H1 (cell line): ENCODE results near the gene HIPK2. TPM values are rescaled to one million over a fixed set of nuclear protein-coding genes. Genes with fewer than 3 reads are reported as not detected.

Experiments
- CTCF ChIA-PET: fragments of 300-600 bp; sonication (Branson Sonifier 250); formaldehyde crosslinking; loops from one replicate; lab custom pipeline; 2021; ENCODE audit not compliant: partially characterized antibody; lab: Charles Lee
- POLR2A ChIA-PET: fragments of 300-600 bp; sonication (Branson Sonifier 250); formaldehyde crosslinking; loops from one replicate; lab custom pipeline; 2021; ENCODE audit warnings: inconsistent platforms; ENCODE audit not compliant: partially characterized antibody; lab: Charles Lee
- DNase-seq, 2 experiments: peaks; one replicate each; pipeline versions ENCODE4 v3.0.0 to v3.0.0-alpha.2; 2010 to 2022; ENCODE audit warnings: low spot score in 2 of 2, low read depth in 1 of 2, mixed read lengths in 1 of 2
- FAIRE-seq: peaks from 2 replicates; lab custom pipeline; 2011; peaks lifted over from hg19 to GRCh38; lab: Jason Lieb, UNC
- H2AFZ ChIP-seq: 2 replicates; pipeline ENCODE4 v1.8.1; 2012; ENCODE audit warnings: low read length, inconsistent platforms
- H2AK5ac ChIP-seq: 2 replicates; pipeline ENCODE4 v1.6.1; 2013; ENCODE audit warnings: low read depth, low read length
- H2BK120ac ChIP-seq: replicated peaks from 2 replicates; pipeline ENCODE3; 2013; ENCODE audit warnings: low read depth, low read length, inconsistent platforms
- H2BK12ac ChIP-seq: 2 replicates; pipeline ENCODE4 v1.6.1; 2013; ENCODE audit warnings: low read depth, low read length
- H2BK15ac ChIP-seq: 2 replicates; pipeline ENCODE4 v1.6.1; 2013; ENCODE audit warnings: low read length
- H2BK20ac ChIP-seq: 2 replicates; pipeline ENCODE4 v1.6.1; 2013; ENCODE audit warnings: low read length
- H2BK5ac ChIP-seq: 2 replicates; pipeline ENCODE4 v1.6.1; 2013; ENCODE audit warnings: low read depth, low read length
- H3K14ac ChIP-seq: 2 replicates; pipeline ENCODE4 v1.6.1; 2013; ENCODE audit warnings: inconsistent platforms; ENCODE audit not compliant: insufficient read length
- H3K18ac ChIP-seq: 2 replicates; pipeline ENCODE4 v1.6.1; 2013; ENCODE audit warnings: low read length; ENCODE audit errors: extremely low read depth
- H3K23ac ChIP-seq: 2 replicates; pipeline ENCODE4 v1.6.1; 2013; ENCODE audit warnings: inconsistent platforms; ENCODE audit not compliant: insufficient read length
- H3K23me2 ChIP-seq: 2 replicates; pipeline ENCODE4 v1.6.1; 2013; ENCODE audit warnings: low read depth, low read length
- H3K27ac ChIP-seq: 2 replicates; pipeline ENCODE4 v1.6.1; 2011; ENCODE audit warnings: low read depth, low read length, inconsistent platforms
- H3K27me3 ChIP-seq, 4 experiments: replicated peaks in 1 of 4; 1 replicate in 1 of 4; 2 replicates in 3 of 4; pipeline versions ENCODE4 v1.6.1 to v1.8.1; 2011 to 2013; ENCODE audit warnings: low read length in 3 of 4, mild to moderate bottlenecking in 3 of 4, inconsistent platforms in 2 of 4, mixed read lengths in 2 of 4, moderate library complexity in 1 of 4; ENCODE audit not compliant: control insufficient read depth in 3 of 4, insufficient read depth in 3 of 4; ENCODE audit errors: extremely low read depth in 1 of 4
- H3K36me3 ChIP-seq, 4 experiments: 2 replicates each; pipeline versions ENCODE4 v1.6.1 to v1.8.1; 2011 to 2013; ENCODE audit warnings: mild to moderate bottlenecking in 4 of 4, low read length in 3 of 4, moderate library complexity in 2 of 4, control low read depth in 1 of 4, inconsistent platforms in 1 of 4; ENCODE audit not compliant: insufficient read depth in 4 of 4, control insufficient read depth in 2 of 4
- H3K4ac ChIP-seq: replicated peaks from 2 replicates; pipeline ENCODE3; 2013; ENCODE audit warnings: low read length, low read depth, mixed read lengths, inconsistent platforms; ENCODE audit not compliant: insufficient read length
- H3K4me1 ChIP-seq, 4 experiments: replicated peaks in 1 of 4; 1 replicate in 1 of 4; 2 replicates in 3 of 4; pipeline versions ENCODE4 v1.6.1 to v1.8.1; 2011 to 2013; ENCODE audit warnings: low read length in 3 of 4, inconsistent platforms in 2 of 4, mixed read lengths in 1 of 4; ENCODE audit not compliant: insufficient read depth in 4 of 4, control insufficient read depth in 3 of 4
- H3K4me2 ChIP-seq, 2 experiments: 2 replicates each; pipeline versions ENCODE4 v1.6.1 to v1.8.1; 2011 to 2013; ENCODE audit warnings: low read depth in 2 of 2, low read length in 2 of 2, control low read depth in 1 of 2, inconsistent platforms in 1 of 2, mild to moderate bottlenecking in 1 of 2; ENCODE audit not compliant: insufficient read depth in 1 of 2
- H3K4me3 ChIP-seq, 4 experiments: fragments of 200-600, 300-600 bp in 1 of 4; sonication (generic), shearing (Covaris generic), sonication (Bioruptor Twin) in 1 of 4; 2 replicates each; pipeline versions ENCODE4 v1.5.1 to v1.8.1; 2011 to 2016; ENCODE audit warnings: low read length in 4 of 4, low read depth in 3 of 4, control low read depth in 2 of 4, inconsistent platforms in 2 of 4, mild to moderate bottlenecking in 2 of 4, mixed read lengths in 1 of 4, moderate library complexity in 1 of 4; ENCODE audit not compliant: insufficient read depth in 2 of 4; ENCODE audit errors: extremely low read depth in 1 of 4
- H3K56ac ChIP-seq: replicated peaks from 2 replicates; pipeline ENCODE3; 2013; ENCODE audit warnings: low read depth, mild to moderate bottlenecking, mixed read lengths, low read length, inconsistent platforms; ENCODE audit not compliant: insufficient read length
- H3K79me1 ChIP-seq: 2 replicates; pipeline ENCODE4 v1.6.1; 2013; ENCODE audit warnings: low read depth, low read length, control low read depth
- H3K79me2 ChIP-seq, 2 experiments: 2 replicates each; pipeline versions ENCODE4 v1.6.1 to v1.8.1; 2012 to 2013; ENCODE audit warnings: low read length in 2 of 2, mild to moderate bottlenecking in 2 of 2, inconsistent platforms in 1 of 2; ENCODE audit not compliant: insufficient read depth in 2 of 2, control insufficient read depth in 1 of 2
- H3K9ac ChIP-seq, 4 experiments: replicated peaks in 1 of 4; 1 replicate in 1 of 4; 2 replicates in 3 of 4; pipeline versions ENCODE4 v1.6.1 to v1.8.1; 2011 to 2013; ENCODE audit warnings: low read depth in 3 of 4, low read length in 3 of 4, control low read depth in 2 of 4, mild to moderate bottlenecking in 2 of 4, moderate library complexity in 2 of 4, inconsistent platforms in 1 of 4; ENCODE audit errors: extremely low read depth in 1 of 4
- H3K9me3 ChIP-seq, 2 experiments: 2 replicates each; pipeline versions ENCODE4 v1.6.1 to v1.8.1; 2012 to 2013; ENCODE audit warnings: mild to moderate bottlenecking in 2 of 2, moderate library complexity in 2 of 2, control low read depth in 1 of 2, inconsistent platforms in 1 of 2, low read depth in 1 of 2, low read length in 1 of 2, mixed read lengths in 1 of 2; ENCODE audit not compliant: insufficient read depth in 2 of 2
- H4K20me1 ChIP-seq, 2 experiments: replicated peaks in 1 of 2; 2 replicates each; pipeline versions ENCODE3 to v1.8.1; 2011 to 2013; ENCODE audit warnings: inconsistent platforms in 2 of 2, low read length in 2 of 2, mild to moderate bottlenecking in 1 of 2; ENCODE audit not compliant: insufficient read depth in 2 of 2, control insufficient read depth in 1 of 2
- H4K5ac ChIP-seq: 2 replicates; pipeline ENCODE4 v1.6.1; 2013; ENCODE audit warnings: low read length, low read depth, mixed read lengths, inconsistent platforms; ENCODE audit not compliant: insufficient read length
- H4K8ac ChIP-seq: 2 replicates; pipeline ENCODE4 v1.8.0; 2013; ENCODE audit warnings: mild to moderate bottlenecking, moderate library complexity, low read length, inconsistent platforms; ENCODE audit not compliant: insufficient read depth; ENCODE audit errors: extremely low read depth
- H4K91ac ChIP-seq: replicated peaks from 2 replicates; pipeline ENCODE3; 2013; ENCODE audit warnings: low read length, mixed read lengths, inconsistent platforms; ENCODE audit not compliant: insufficient read length
- FOSL1 ChIP-seq: IDR thresholded peaks from 2 replicates; pipeline ENCODE4 v1.6.1; 2011; ENCODE audit warnings: mild to moderate bottlenecking, low read depth, low read length, moderate library complexity; ENCODE audit not compliant: insufficient read depth
- GABPA ChIP-seq: IDR thresholded peaks from 2 replicates; pipeline ENCODE4 v1.6.1; 2011; ENCODE audit warnings: mild to moderate bottlenecking, low read length, moderate library complexity, borderline replicate concordance; ENCODE audit not compliant: insufficient read depth
- NRF1 ChIP-seq: IDR thresholded peaks from 2 replicates; pipeline ENCODE4 v1.6.1; 2011; ENCODE audit warnings: mild to moderate bottlenecking, low read depth, low read length, improper control_type of control experiment
- PHF8 ChIP-seq: fragments of 200-600 bp; sonication (generic); conservative IDR thresholded peaks from 2 replicates; pipeline ENCODE4 v1.7.1; 2012; ENCODE audit warnings: low read depth, mild to moderate bottlenecking, inconsistent platforms, low read length, moderate library complexity
- WGBS, 2 experiments: shearing (Covaris generic) in 1 of 2; methylation state at CpG; one replicate each; pipeline versions ENCODE4 v1.1.6 to v1.1.7; 2013 to 2015; ENCODE audit warnings: low lambda C conversion rate in 2 of 2, mixed read lengths in 2 of 2, inconsistent platforms in 1 of 2, low coverage in 1 of 2, missing lambda C conversion rate in 1 of 2; ENCODE audit not compliant: insufficient replicate concordance in 2 of 2, insufficient coverage in 1 of 2, insufficient read length in 1 of 2; ENCODE audit errors: extremely low coverage in 1 of 2, missing lambda C conversion rate in 1 of 2; 5-methylcytosine and 5-hydroxymethylcytosine counted together
- polyA plus RNA-seq, 7 experiments: library from polyadenylated mRNA; depleted of rRNA in 3 of 7; stranded (reverse) in 5 of 7; unstranded in 2 of 7; fragments of >200 nt in 5 of 7; fragments of 200-250 nt in 2 of 7; gene quantifications; 1 replicate in 5 of 7; 2 replicates in 1 of 7; 4 replicates in 1 of 7; pipeline versions ENCODE4 v1.2.1 to v1.2.3, GENCODE V29; 2011 to 2013; ENCODE audit warnings: missing spikeins in 2 of 7, mixed read lengths in 2 of 7
- total RNA-seq: library from RNA; stranded (reverse); fragmentation: NEBNext Ultra II Directional; extraction: Animal tissue kit (Norgen Biotek cat#: 25700); gene quantifications from 2 replicates; pipeline ENCODE4 v1.2.1, GENCODE V29; 2021

HIPK2 gene
- total and polyA plus RNA-seq, 2 of the 8 experiments (the other 6 are each of a cell fraction or from before 2014, with no cell fraction given) = 8.3 to 24.3 TPM

- Histone ChIP-seq H3K4me1 (peaks cover 8 to 15% (median 11%) of the 10 kb centered on the region in 4 experiments), H3K27ac (no peak overlapping the region), H2AK5ac (no peak overlapping the region), H2BK120ac (no peak overlapping the region), H3K4me2 (no peak overlapping the region), H4K8ac (no peak overlapping the region), H3K4me3 (no peak overlapping the region), H3K18ac (no peak overlapping the region), H3K14ac (no peak overlapping the region), H2BK20ac (no peak overlapping the region), H2BK12ac (no peak overlapping the region), H3K23me2 (no peaks in the 10 kb centered on the region), H3K23ac (no peak overlapping the region), H4K5ac (no peak overlapping the region), H3K79me1 (no peaks in the 10 kb centered on the region), H3K36me3 (no peaks in the 10 kb centered on the region), H3K9me3 (no peaks in the 10 kb centered on the region), H2BK15ac (no peak overlapping the region), H3K4ac (no peak overlapping the region), H4K20me1 (no peaks in the 10 kb centered on the region), H3K27me3 (no peaks in the 10 kb centered on the region), H3K9ac (no peak overlapping the region), H2BK5ac (no peak overlapping the region), H4K91ac (no peak overlapping the region), H3K56ac (no peak overlapping the region), H3K79me2 (no peaks in the 10 kb centered on the region; a peak in 1 of 4 replicates), H2AFZ (no peak overlapping the region)
- no peak for DNase-seq
- CTCF ChIA-PET = interaction anchor here (0.5 to 5.2 kb wide), 16 partner anchors 11 to 572 kb away, joined by 3 to 122 read pairs (median 24); no protein-coding TSS in a partner anchor
- 69% methylated on average over 19 of the region's 20 CpGs; no CpG with 5 or more reads in 1 of the 2 experiments for WGBS, 2 experiments
- POLR2A ChIA-PET = no interaction called here
- FAIRE-seq = no peak
- TF ChIP-seq GABPA = no peak
- no peak for TF ChIP-seq FOSL1
- no peak for TF ChIP-seq PHF8
- TF ChIP-seq NRF1 = no peak
Measured at GRCh38 chr7:139648391-139648861, 129.4 kb downstream of the HIPK2 start.
